Caco-2 (cell line): ENCODE results near the gene EXT2. TPM values are rescaled to one million over a fixed set of nuclear protein-coding genes. Genes with fewer than 3 reads are reported as not detected.

Source experiments
- BruUV-seq: library from RNA; stranded (reverse); fragments of 400-500 nt; replicated peaks from 2 replicates; lab custom pipeline; 2021; lab: Mats Ljungman, UMichigan
- CTCF ChIA-PET: fragments of 300-600 bp; sonication (Branson Sonifier 250); formaldehyde crosslinking; loops from one replicate; lab custom pipeline; 2022; ENCODE audit warnings: antibody characterized with exemption; lab: Charles Lee
- POLR2A ChIA-PET: fragments of 300-600 bp; sonication (Branson Sonifier 250); formaldehyde crosslinking; loops from one replicate; lab custom pipeline; 2022; ENCODE audit warnings: antibody characterized with exemption; lab: Charles Lee
- DNase-seq, 2 experiments: peaks; one replicate each; pipeline versions ENCODE4 v3.0.0 to v3.0.0-alpha.2; 2020 to 2022
- H3K27me3 ChIP-seq: replicated peaks from 2 replicates; pipeline ENCODE4 v1.6.0; 2011; ENCODE audit warnings: low read length; ENCODE audit not compliant: control insufficient read depth, insufficient read depth
- H3K36me3 ChIP-seq: 2 replicates; pipeline ENCODE4 v1.5.1; 2011; ENCODE audit warnings: low read length; ENCODE audit not compliant: control insufficient read depth, insufficient read depth
- H3K4me1 ChIP-seq: fragments of 250-450 bp; sonication (Bioruptor Pico); 2 replicates; pipeline ENCODE4 v1.5.1; 2020; ENCODE audit warnings: mild to moderate bottlenecking
- H3K4me3 ChIP-seq: 2 replicates; pipeline ENCODE4 v1.5.1; 2011; ENCODE audit warnings: low read depth, mild to moderate bottlenecking, control low read depth, low read length
- H3K9me3 ChIP-seq: fragments of 250-450 bp; sonication (Bioruptor Pico); 2 replicates; pipeline ENCODE4 v1.5.1; 2020; ENCODE audit warnings: mild to moderate bottlenecking, moderate library complexity
- H3K27ac Mint-ChIP-seq: one replicate; pipeline ENCODE4 v1.8.0; 2022; ENCODE audit warnings: mixed read lengths; ENCODE audit not compliant: unreplicated experiment
- H3K27me3 Mint-ChIP-seq: one replicate; pipeline ENCODE4 v1.8.0; 2022; ENCODE audit warnings: mixed read lengths; ENCODE audit not compliant: insufficient read depth, unreplicated experiment
- H3K36me3 Mint-ChIP-seq: one replicate; pipeline ENCODE4 v1.8.0; 2022; ENCODE audit warnings: mild to moderate bottlenecking, mixed read lengths; ENCODE audit not compliant: insufficient read depth, unreplicated experiment
- H3K4me1 Mint-ChIP-seq: one replicate; pipeline ENCODE4 v1.8.0; 2022; ENCODE audit warnings: low read depth, mixed read lengths; ENCODE audit not compliant: unreplicated experiment
- H3K4me3 Mint-ChIP-seq: one replicate; pipeline ENCODE4 v1.8.0; 2022; ENCODE audit warnings: mild to moderate bottlenecking, moderate library complexity, mixed read lengths; ENCODE audit not compliant: unreplicated experiment
- H3K9me3 Mint-ChIP-seq: one replicate; pipeline ENCODE4 v1.8.0; 2022; ENCODE audit warnings: mixed read lengths; ENCODE audit not compliant: unreplicated experiment
- intact Hi-C: fragments of 100-400 bp; cut with micrococcal nuclease; formaldehyde crosslinking; loops from one replicate; pipeline ENCODE4 v1.10.0; 2022; ENCODE audit not compliant: unreplicated experiment
- total RNA-seq: library from RNA; stranded (reverse); gene quantifications from 2 replicates; pipeline ENCODE4 v1.2.3, GENCODE V29; 2022
- TF ChIP-seq, protein P1 (sequence below), 2 experiments: fragments of 200-600 bp in 1 of 2; IDR thresholded peaks; 1 replicate in 1 of 2; 2 replicates in 1 of 2; pipeline versions ENCODE4 v1.5.1 to v1.8.0; 2011 to 2022; ENCODE audit warnings: antibody characterized with exemption in 1 of 2, control low read depth in 1 of 2, inconsistent platforms in 1 of 2, low read depth in 1 of 2, low read length in 1 of 2, mild to moderate bottlenecking in 1 of 2, moderate library complexity in 1 of 2; ENCODE audit not compliant: insufficient read depth in 1 of 2, severe bottlenecking in 1 of 2, unreplicated experiment in 1 of 2

EXT2 gene
- total RNA-seq, 1 experiment from 2014 or later: 83.3 TPM

DNA sequence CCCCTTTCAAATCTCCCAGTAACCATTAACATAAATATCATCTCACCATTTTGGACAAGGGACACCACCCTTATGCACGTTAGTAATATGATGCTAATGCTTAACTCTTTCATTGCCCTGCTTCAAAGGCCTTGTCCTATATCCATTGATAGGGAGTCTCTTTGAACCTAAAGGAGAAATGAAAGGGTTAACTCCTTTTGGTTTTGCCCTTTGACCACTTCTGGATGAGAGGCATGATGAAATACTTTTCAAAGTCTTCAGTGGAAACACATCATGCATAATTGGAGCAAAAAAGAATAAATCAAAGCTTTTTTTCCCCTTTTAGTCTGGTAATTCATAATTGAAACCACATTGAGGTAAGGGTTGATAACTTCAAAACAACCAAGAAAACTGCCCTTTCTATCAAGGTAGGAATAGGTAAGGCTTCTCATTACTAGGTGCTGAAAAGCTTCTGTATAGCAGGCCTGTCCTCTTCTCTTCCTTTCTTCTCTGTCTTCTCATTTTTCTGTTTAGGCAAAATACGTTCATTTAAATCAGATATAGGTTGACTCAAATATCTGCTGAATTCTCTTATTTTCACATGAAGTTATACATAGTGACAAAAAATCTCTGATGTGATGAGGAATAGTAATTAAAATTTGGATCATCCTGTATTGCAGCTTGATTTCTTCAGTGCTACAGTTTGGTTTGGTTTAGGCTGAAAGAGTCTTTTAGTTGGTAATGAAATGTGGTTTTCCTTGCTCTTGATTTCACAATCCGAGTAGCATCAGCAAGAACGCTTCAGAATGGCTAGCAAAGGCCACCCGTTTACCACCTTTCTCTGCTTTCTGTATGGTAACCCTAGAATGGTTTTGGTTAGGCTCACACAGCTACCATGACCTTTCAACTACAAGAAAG is 94.8 kb downstream of the EXT2 start:
- BruUV-seq: no TSS peak
- Mint-ChIP-seq H3K27me3 (no peaks in the 10 kb centered on the region), H3K9me3 (peaks cover 27% of the 10 kb centered on the region), H3K4me1 (no peaks in the 10 kb centered on the region), H3K36me3 (peaks cover 25% of the 10 kb centered on the region), H3K27ac (no peak overlapping the region), H3K4me3 (no peak overlapping the region)
- Histone ChIP-seq H3K36me3 (0 out of 2 replicates have a peak, but pooled peaks cover 2% of the 10 kb centered on the region), H3K27me3 (no peaks in the 10 kb centered on the region), H3K4me1 (peaks cover 6% of the 10 kb centered on the region), H3K9me3 (peaks cover 30% of the 10 kb centered on the region), H3K4me3 (no peak overlapping the region)
- CTCF ChIA-PET: interaction anchor here (1.1 kb wide), 1 partner anchor 137 kb away, joined by 3 read pairs; no protein-coding TSS in a partner anchor
- intact Hi-C loops: no loop called here
- POLR2A ChIA-PET: no interaction called here
- TF ChIP-seq, protein P1, sequence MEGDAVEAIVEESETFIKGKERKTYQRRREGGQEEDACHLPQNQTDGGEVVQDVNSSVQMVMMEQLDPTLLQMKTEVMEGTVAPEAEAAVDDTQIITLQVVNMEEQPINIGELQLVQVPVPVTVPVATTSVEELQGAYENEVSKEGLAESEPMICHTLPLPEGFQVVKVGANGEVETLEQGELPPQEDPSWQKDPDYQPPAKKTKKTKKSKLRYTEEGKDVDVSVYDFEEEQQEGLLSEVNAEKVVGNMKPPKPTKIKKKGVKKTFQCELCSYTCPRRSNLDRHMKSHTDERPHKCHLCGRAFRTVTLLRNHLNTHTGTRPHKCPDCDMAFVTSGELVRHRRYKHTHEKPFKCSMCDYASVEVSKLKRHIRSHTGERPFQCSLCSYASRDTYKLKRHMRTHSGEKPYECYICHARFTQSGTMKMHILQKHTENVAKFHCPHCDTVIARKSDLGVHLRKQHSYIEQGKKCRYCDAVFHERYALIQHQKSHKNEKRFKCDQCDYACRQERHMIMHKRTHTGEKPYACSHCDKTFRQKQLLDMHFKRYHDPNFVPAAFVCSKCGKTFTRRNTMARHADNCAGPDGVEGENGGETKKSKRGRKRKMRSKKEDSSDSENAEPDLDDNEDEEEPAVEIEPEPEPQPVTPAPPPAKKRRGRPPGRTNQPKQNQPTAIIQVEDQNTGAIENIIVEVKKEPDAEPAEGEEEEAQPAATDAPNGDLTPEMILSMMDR (IDR thresholded peaks at IDR 0.05; ENCODE audit: insufficient read depth in 1 of 2, low read depth in 1 of 2, low read length in 1 of 2, severe bottlenecking in 1 of 2, unreplicated experiment in 1 of 2): no peak
- no peak for DNase-seq

DNA sequence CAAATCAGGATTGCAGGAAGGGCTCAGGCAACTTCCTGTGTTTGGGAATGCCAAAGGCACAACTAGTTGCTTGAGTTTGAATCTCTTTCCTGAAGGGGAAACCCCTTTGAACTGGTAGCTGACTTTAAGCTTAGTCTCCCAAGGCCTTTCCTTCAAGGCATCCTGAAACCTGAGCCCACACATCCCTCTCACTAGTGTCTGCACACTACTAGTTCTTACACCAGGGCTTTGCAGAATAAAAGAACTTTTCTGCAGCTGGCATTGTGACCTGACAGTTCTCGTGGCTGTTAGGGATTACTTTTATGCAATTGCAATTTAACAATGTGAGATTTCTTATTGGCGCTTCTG is 95.4 kb downstream of the EXT2 start:
- Histone ChIP-seq H3K27me3 (no peaks in the 10 kb centered on the region), H3K4me3 (no peak overlapping the region), H3K9me3 (peaks cover 33% of the 10 kb centered on the region), H3K4me1 (peaks cover 6% of the 10 kb centered on the region), H3K36me3 (0 out of 2 replicates have a peak, but pooled peaks cover 2% of the 10 kb centered on the region)
- POLR2A ChIA-PET: no interaction called here
- no TSS peak for BruUV-seq
- H3K9me3 Mint-ChIP-seq: peaks cover 27% of the 10 kb centered on the region
- no peak for DNase-seq
- TF ChIP-seq, protein P1 (IDR thresholded peaks at IDR 0.05; ENCODE audit: insufficient read depth in 1 of 2, low read depth in 1 of 2, low read length in 1 of 2, severe bottlenecking in 1 of 2, unreplicated experiment in 1 of 2): no peak
- CTCF ChIA-PET: interaction anchor here (1.1 kb wide), 1 partner anchor 136 kb away, joined by 3 read pairs; no protein-coding TSS in a partner anchor
- peaks cover 25% of the 10 kb centered on the region for H3K36me3 Mint-ChIP-seq
- H3K4me3 Mint-ChIP-seq: no peak overlapping the region
- H3K27me3 Mint-ChIP-seq: no peaks in the 10 kb centered on the region
- H3K4me1 Mint-ChIP-seq: no peaks in the 10 kb centered on the region
- no peak overlapping the region for H3K27ac Mint-ChIP-seq
- intact Hi-C loops: no loop called here

DNA sequence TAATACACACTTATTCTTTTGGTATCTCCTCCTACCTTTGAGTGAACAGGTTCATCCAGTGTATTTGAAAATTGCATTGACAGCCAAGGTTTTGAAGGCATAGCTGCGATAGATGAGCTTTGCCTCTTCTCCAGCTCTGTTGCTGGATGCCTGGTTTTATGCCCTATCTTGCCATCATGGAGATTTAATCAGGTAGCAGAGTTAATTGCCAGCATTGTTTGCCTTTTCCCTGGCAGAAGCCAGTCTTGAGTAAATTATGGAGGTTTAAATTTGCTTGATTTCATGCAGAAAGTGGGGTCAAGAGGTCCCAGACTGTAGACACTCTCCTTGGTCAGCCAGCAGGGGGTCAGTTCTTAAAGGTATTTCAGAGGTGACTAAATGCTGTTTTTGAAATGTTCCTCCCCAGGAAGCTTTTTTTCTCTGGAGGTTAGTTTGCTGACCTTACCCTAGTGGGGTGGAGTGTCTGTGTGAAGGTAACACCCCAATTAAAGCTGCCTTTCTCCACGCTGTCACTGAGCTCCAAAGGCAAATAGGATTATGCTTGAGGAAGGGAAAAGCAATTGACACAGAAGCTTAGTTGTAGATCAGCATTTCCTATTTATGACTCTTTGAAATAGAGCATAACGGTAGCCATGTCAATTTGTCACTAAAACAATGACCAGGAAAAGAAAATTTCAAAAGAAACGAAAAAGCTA is 96.0 kb downstream of the EXT2 start:
- Mint-ChIP-seq H3K9me3 (peaks cover 31% of the 10 kb centered on the region), H3K27ac (no peak overlapping the region), H3K27me3 (no peaks in the 10 kb centered on the region), H3K36me3 (peaks cover 25% of the 10 kb centered on the region), H3K4me3 (no peak overlapping the region), H3K4me1 (no peaks in the 10 kb centered on the region)
- BruUV-seq: no TSS peak
- POLR2A ChIA-PET: no interaction called here
- Histone ChIP-seq H3K4me3 (no peak overlapping the region), H3K27me3 (no peaks in the 10 kb centered on the region), H3K4me1 (peaks cover 6% of the 10 kb centered on the region), H3K36me3 (0 out of 2 replicates have a peak, but pooled peaks cover 2% of the 10 kb centered on the region), H3K9me3 (peaks cover 37% of the 10 kb centered on the region)
- no peak for DNase-seq
- TF ChIP-seq, protein P1 (IDR thresholded peaks at IDR 0.05; ENCODE audit: insufficient read depth in 1 of 2, low read depth in 1 of 2, low read length in 1 of 2, severe bottlenecking in 1 of 2, unreplicated experiment in 1 of 2): no peak
- CTCF ChIA-PET: interaction anchor here (0.6 kb wide), 1 partner anchor 13 kb away, joined by 3 read pairs; no protein-coding TSS in a partner anchor
- intact Hi-C loops: no loop called here
